Stimulated activated naive CD8-positive, alpha-beta T cell treated with anti-CD3 and anti-CD28 coated beads, Interleukin-15, Interleukin-2, amounts not matched to agents 100 ng/mL and 50 ng/mL, for 24 hours (primary cell): Measurements from ENCODE around the gene ACIN1.

Experiments
- H3K27ac Mint-ChIP-seq: one replicate; pipeline ENCODE4 v1.8.0; 2021; ENCODE audit warnings: mild to moderate bottlenecking, mixed read lengths
- H3K27me3 Mint-ChIP-seq: one replicate; pipeline ENCODE4 v1.8.0; 2021; ENCODE audit warnings: mixed read lengths
- H3K36me3 Mint-ChIP-seq: one replicate; pipeline ENCODE4 v1.8.0; 2021; ENCODE audit warnings: low read depth, mixed read lengths
- H3K4me1 Mint-ChIP-seq: one replicate; pipeline ENCODE4 v1.8.0; 2021; ENCODE audit warnings: low read depth, mixed read lengths
- H3K4me3 Mint-ChIP-seq: one replicate; pipeline ENCODE4 v1.8.0; 2021; ENCODE audit warnings: mild to moderate bottlenecking, mixed read lengths
- H3K9me3 Mint-ChIP-seq: one replicate; pipeline ENCODE4 v1.8.0; 2021; ENCODE audit warnings: mixed read lengths

ACIN1 gene

GRCh38 chr14:23053426-23053825, 41.5 kb downstream of the ACIN1 start:
- Mint-ChIP-seq H3K4me3 (no peak overlapping the region), H3K4me1 (peaks cover 19% of the 10 kb centered on the region), H3K9me3 (no peaks in the 10 kb centered on the region), H3K27ac (no peak overlapping the region), H3K27me3 (peaks cover 5% of the 10 kb centered on the region), H3K36me3 (peaks cover 4% of the 10 kb centered on the region)

GRCh38 chr14:23052671-23053070, 42.3 kb downstream of the ACIN1 start:
- Mint-ChIP-seq H3K9me3 (no peaks in the 10 kb centered on the region), H3K27me3 (peaks cover 5% of the 10 kb centered on the region), H3K4me1 (peaks cover 13% of the 10 kb centered on the region), H3K27ac (no peak overlapping the region), H3K4me3 (no peak overlapping the region), H3K36me3 (no peaks in the 10 kb centered on the region)

- H3K27me3 Mint-ChIP-seq = peaks cover 5% of the 10 kb centered on the region
- peaks cover 13% of the 10 kb centered on the region for H3K4me1 Mint-ChIP-seq
- no peak overlapping the region for H3K27ac Mint-ChIP-seq
- no peak overlapping the region for H3K4me3 Mint-ChIP-seq
- no peaks in the 10 kb centered on the region for H3K36me3 Mint-ChIP-seq
- H3K9me3 Mint-ChIP-seq = no peaks in the 10 kb centered on the region
Observed at GRCh38 chr14:23052182-23052623, 42.7 kb downstream of the ACIN1 start.

- Mint-ChIP-seq H3K4me1 (peaks cover 6% of the 10 kb centered on the region), H3K27ac (no peak overlapping the region), H3K4me3 (no peak overlapping the region), H3K9me3 (no peaks in the 10 kb centered on the region), H3K27me3 (peaks cover 2% of the 10 kb centered on the region), H3K36me3 (no peaks in the 10 kb centered on the region)
Observed at GRCh38 chr14:23051141-23052057, 43.5 kb downstream of the ACIN1 start.

- Mint-ChIP-seq H3K4me3 (no peak overlapping the region), H3K36me3 (no peaks in the 10 kb centered on the region), H3K27me3 (no peaks in the 10 kb centered on the region), H3K4me1 (no peaks in the 10 kb centered on the region), H3K9me3 (no peaks in the 10 kb centered on the region), H3K27ac (no peak overlapping the region)
Observed at GRCh38 chr14:23049011-23049410, 45.9 kb downstream of the ACIN1 start.

GRCh38 chr14:23047751-23048693, 46.9 kb downstream of the ACIN1 start:
- H3K36me3 Mint-ChIP-seq = no peaks in the 10 kb centered on the region
- no peak overlapping the region for H3K4me3 Mint-ChIP-seq
- H3K9me3 Mint-ChIP-seq = no peaks in the 10 kb centered on the region
- H3K27ac Mint-ChIP-seq = peak overlapping the region; percentile 2
- H3K27me3 Mint-ChIP-seq = no peaks in the 10 kb centered on the region
- H3K4me1 Mint-ChIP-seq = no peaks in the 10 kb centered on the region

GRCh38 chr14:23047034-23047634, 47.8 kb downstream of the ACIN1 start:
- no peak overlapping the region for H3K27ac Mint-ChIP-seq
- H3K4me3 Mint-ChIP-seq = no peak overlapping the region
- no peaks in the 10 kb centered on the region for H3K9me3 Mint-ChIP-seq
- H3K36me3 Mint-ChIP-seq = no peaks in the 10 kb centered on the region
- H3K27me3 Mint-ChIP-seq = no peaks in the 10 kb centered on the region
- no peaks in the 10 kb centered on the region for H3K4me1 Mint-ChIP-seq

- H3K36me3 Mint-ChIP-seq = no peaks in the 10 kb centered on the region
- no peaks in the 10 kb centered on the region for H3K4me1 Mint-ChIP-seq
- no peaks in the 10 kb centered on the region for H3K27me3 Mint-ChIP-seq
- no peak overlapping the region for H3K27ac Mint-ChIP-seq
- H3K4me3 Mint-ChIP-seq = no peak overlapping the region
- no peaks in the 10 kb centered on the region for H3K9me3 Mint-ChIP-seq
Observed at GRCh38 chr14:23045419-23046357, 49.2 kb downstream of the ACIN1 start.

- H3K36me3 Mint-ChIP-seq = no peaks in the 10 kb centered on the region
- H3K4me3 Mint-ChIP-seq = no peak overlapping the region
- H3K27ac Mint-ChIP-seq = no peak overlapping the region
- no peaks in the 10 kb centered on the region for H3K27me3 Mint-ChIP-seq
- H3K9me3 Mint-ChIP-seq = no peaks in the 10 kb centered on the region
- H3K4me1 Mint-ChIP-seq = no peaks in the 10 kb centered on the region
Observed at GRCh38 chr14:23044840-23045239, 50.1 kb downstream of the ACIN1 start.

- no peaks in the 10 kb centered on the region for H3K4me1 Mint-ChIP-seq
- H3K36me3 Mint-ChIP-seq = no peaks in the 10 kb centered on the region
- H3K4me3 Mint-ChIP-seq = no peak overlapping the region
- no peaks in the 10 kb centered on the region for H3K9me3 Mint-ChIP-seq
- H3K27ac Mint-ChIP-seq = no peak overlapping the region
- no peaks in the 10 kb centered on the region for H3K27me3 Mint-ChIP-seq
Observed at GRCh38 chr14:23043754-23044153, 51.2 kb downstream of the ACIN1 start.

GRCh38 chr14:23043145-23043544, 51.8 kb downstream of the ACIN1 start:
- Mint-ChIP-seq H3K27ac (no peak overlapping the region), H3K9me3 (no peaks in the 10 kb centered on the region), H3K36me3 (no peaks in the 10 kb centered on the region), H3K4me3 (no peak overlapping the region), H3K4me1 (no peaks in the 10 kb centered on the region), H3K27me3 (no peaks in the 10 kb centered on the region)

- no peaks in the 10 kb centered on the region for H3K36me3 Mint-ChIP-seq
- H3K4me3 Mint-ChIP-seq = no peak within 1 kb of the TSS
- peak within 1 kb of the TSS; percentile 31 for H3K27ac Mint-ChIP-seq
- no peaks in the 10 kb centered on the region for H3K4me1 Mint-ChIP-seq
- no peaks in the 10 kb centered on the region for H3K9me3 Mint-ChIP-seq
- no peaks in the 10 kb centered on the region for H3K27me3 Mint-ChIP-seq
Observed at GRCh38 chr14:23042162-23042965, 52.6 kb downstream of the ACIN1 start, which contains the start of gene PSMB11. TSS of gene PSMB11 (plus strand) at chr14:23042212. CDS start at chr14:23042226, 14 bp downstream.

- Mint-ChIP-seq H3K27ac (no peak overlapping the region), H3K4me3 (no peak overlapping the region), H3K27me3 (no peaks in the 10 kb centered on the region), H3K36me3 (no peaks in the 10 kb centered on the region), H3K4me1 (no peaks in the 10 kb centered on the region), H3K9me3 (no peaks in the 10 kb centered on the region)
Observed at GRCh38 chr14:23041729-23042128, 53.2 kb downstream of the ACIN1 start.
